GM12864 (cell line): ENCODE results near the gene CKS1B.

Experiments used
- DNase-seq: peaks from one replicate; pipeline ENCODE4 v3.0.0-alpha.2; 2011; ENCODE audit warnings: low read depth
- H3K4me3 ChIP-seq: 2 replicates; pipeline ENCODE4 v1.5.1; 2011; ENCODE audit warnings: mild to moderate bottlenecking, low read depth, low read length, control low read depth
- TF ChIP-seq, protein P1 (sequence below): IDR thresholded peaks from 2 replicates; pipeline ENCODE4 v1.5.1; 2011; ENCODE audit warnings: low read depth, mild to moderate bottlenecking, moderate library complexity, low read length, control low read depth, inconsistent platforms; ENCODE audit errors: missing control alignments

Gene CKS1B

DNA sequence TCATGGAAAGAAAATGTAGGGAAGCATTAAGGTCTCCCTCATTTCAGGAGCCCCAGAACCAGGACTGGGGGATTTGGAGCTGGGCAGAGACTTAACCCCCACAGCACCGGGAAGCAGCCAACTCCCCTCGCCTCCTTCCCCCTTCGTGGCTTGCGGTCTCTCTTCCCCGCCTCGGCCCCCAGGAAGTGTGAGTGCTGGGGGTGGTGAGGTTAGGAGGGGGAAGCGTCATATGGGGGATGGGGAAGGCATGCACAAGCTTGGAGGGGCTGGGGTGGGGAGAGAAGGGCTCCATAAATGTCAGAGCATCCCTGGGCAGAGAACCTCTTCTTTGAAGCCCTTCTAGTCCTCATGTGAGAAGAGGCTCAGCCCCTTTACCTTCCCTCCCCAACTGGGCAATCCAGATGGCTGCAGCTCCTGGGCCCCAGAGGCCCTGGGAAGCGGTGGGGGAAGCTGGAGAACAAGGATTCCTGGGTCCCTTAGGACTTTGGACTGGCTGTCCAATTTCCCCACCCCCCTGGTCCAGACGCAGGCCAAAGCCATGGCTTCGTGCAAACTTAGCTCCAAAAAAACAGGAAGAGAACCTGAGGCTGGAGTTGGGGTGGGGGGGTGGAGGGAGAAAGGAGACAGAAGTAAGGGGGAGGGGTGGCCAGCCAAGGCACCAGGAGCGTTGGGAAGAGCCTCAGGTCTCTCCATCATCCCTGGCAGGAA is 35.9 kb downstream of the CKS1B start:
- no peak for DNase-seq
- H3K4me3 ChIP-seq = no peak overlapping the region
- TF ChIP-seq, protein P1, sequence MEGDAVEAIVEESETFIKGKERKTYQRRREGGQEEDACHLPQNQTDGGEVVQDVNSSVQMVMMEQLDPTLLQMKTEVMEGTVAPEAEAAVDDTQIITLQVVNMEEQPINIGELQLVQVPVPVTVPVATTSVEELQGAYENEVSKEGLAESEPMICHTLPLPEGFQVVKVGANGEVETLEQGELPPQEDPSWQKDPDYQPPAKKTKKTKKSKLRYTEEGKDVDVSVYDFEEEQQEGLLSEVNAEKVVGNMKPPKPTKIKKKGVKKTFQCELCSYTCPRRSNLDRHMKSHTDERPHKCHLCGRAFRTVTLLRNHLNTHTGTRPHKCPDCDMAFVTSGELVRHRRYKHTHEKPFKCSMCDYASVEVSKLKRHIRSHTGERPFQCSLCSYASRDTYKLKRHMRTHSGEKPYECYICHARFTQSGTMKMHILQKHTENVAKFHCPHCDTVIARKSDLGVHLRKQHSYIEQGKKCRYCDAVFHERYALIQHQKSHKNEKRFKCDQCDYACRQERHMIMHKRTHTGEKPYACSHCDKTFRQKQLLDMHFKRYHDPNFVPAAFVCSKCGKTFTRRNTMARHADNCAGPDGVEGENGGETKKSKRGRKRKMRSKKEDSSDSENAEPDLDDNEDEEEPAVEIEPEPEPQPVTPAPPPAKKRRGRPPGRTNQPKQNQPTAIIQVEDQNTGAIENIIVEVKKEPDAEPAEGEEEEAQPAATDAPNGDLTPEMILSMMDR = no peak

DNA sequence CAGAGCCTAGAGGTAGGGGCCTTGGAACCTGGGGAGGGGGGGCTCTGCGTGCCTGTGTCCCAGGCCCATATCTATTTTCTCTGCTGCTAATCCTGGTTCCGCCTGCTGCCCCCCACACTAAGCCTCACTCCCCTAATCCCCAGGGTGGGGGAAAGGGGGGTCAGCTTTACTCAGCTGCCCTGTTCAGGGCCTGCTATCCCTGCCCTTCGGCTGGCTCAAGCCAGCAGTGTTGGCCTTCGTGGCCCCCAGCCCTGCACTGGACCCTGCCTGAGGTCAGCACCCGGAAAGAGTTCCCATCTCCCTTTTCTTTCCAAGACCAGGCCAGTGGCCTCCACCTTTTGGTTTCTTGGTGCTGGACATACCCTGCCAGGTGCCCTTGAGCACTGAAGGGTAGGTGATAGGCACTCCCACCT is 36.5 kb downstream of the CKS1B start:
- no peak overlapping the region for H3K4me3 ChIP-seq
- no peak for DNase-seq
- TF ChIP-seq, protein P1 = no peak

DNA sequence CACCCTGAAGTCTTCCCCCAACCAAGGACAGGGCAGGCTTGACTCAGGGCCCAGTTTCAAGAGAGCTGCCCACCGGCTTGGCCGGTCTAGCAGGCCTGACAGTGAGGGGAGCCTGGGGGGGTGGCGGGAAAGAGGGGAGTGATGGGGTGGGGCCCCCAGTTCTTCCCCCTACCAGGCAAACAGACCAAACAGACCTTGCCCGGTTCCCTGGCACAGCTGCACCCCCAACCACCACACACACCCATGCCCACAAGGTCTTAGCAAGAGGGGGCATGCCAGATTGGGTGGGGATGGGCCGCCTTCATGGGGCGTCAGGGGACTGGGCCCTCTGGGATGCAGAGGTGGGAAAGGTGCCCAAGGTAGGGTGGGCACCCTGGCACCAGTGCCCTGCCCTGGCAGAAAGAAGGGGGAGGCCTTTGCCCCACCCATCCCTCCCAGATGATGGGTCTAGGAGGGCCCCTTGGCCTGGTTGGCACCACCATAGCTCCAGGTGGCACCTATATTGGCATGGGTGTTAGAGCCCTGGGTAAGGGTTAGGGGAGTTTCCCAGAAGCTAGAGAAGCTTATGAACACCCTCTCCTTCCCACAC is 37.0 kb downstream of the CKS1B start:
- no peak for DNase-seq
- H3K4me3 ChIP-seq = no peak overlapping the region
- TF ChIP-seq, protein P1 = no peak

DNA sequence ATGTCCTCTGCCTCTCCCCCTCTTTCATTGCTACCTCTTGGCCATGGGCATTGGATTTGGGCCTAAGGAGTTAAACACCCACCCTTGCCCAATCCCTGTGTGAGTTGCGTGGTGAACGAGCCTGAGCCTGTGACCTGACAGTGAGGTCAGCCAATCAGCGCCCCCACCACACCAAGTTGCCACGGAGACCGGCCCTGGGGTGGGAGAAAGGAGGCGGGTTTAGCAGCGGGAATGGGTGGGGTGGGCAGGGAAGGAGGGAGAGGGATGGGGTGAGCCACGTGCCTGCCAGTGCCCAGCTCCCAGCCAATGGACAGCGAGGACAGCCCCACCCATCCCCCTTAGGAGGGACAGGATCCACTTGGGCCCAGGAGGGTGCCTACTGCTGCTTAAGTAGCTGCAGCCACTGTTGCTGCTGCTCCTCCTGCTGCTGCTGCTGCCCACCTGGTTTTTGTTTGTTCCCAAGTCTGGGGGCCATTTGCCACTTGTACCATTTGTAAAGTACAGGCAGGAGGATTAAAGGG is 37.6 kb downstream of the CKS1B start:
- no peak for DNase-seq
- TF ChIP-seq, protein P1 = no peak
- H3K4me3 ChIP-seq = no peak overlapping the region

DNA sequence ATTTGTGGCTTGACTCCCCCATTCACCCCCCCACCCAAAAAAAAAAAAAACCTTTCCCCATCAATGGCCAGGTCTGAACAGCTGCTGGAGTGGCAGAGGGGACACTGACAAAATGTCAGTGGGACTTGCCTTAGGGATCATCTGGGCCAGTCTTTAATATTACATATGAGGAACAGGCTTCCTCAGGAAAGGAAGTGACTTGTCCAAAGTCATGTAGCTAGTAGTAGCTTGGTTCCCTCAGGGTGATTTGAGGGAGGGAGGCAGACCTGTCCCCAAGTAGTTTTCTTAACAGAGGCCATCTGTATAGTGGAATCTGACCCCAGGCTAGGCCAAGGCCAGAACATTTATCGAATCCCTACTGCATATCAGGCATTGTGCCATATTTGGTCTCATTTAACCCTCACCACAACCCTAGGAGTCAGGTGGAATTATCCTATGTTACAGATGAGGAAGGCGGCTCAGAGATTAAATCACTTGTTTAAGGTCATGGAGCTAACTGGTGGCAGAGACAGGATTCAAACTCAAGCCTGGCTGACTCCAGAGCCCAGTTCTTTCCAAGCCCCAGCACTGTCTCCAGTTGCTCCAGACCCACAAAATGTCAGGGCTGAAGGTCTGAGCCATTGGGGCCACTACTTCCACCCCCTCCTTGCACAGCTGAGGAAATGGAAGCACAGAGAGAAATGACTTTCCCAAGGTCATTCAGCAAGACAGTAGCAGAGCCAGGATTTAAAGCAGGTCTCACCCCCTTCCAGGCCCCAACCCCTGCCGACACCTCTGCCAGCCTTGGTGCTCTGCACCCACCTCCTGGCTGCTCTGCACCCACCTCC is 38.5 kb downstream of the CKS1B start:
- no peak for DNase-seq
- TF ChIP-seq, protein P1 = no peak
- H3K4me3 ChIP-seq = no peak overlapping the region

DNA sequence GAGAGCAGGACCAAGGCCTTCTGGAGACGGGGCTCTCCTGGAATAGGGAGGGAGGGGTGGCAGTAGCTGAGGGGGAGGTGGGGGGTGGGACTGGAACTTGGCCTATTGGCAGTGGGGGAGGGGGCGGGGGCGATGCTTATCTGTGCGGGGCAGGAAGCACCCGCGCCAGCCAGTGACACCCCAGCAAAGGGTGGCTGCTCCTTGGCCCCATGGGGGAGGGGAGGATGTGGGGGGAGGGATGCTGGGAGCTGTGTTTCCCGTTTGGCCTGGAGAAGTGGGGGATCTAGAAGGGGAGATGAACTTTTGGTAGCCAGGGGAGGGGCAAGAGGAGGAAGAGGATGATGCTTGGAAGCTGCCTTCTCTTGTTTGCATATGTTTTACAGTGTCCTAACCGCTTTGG is 39.2 kb downstream of the CKS1B start:
- TF ChIP-seq, protein P1 = no peak
- no peak overlapping the region for H3K4me3 ChIP-seq
- no peak for DNase-seq
